ENCODE results near the gene PPARG. TPM values are rescaled to one million over a fixed set of nuclear protein-coding genes. Genes with fewer than 3 reads are reported as not detected.
"Not testable (repeated sequence)": the region's sequence is repeated elsewhere in the genome, so short reads cannot be mapped to it uniquely, and the experiment has no call there.

The PPARG gene
- total RNA-seq, 2 donors from 2014 or later, result 7.0 to 12.9 TPM

DNA sequence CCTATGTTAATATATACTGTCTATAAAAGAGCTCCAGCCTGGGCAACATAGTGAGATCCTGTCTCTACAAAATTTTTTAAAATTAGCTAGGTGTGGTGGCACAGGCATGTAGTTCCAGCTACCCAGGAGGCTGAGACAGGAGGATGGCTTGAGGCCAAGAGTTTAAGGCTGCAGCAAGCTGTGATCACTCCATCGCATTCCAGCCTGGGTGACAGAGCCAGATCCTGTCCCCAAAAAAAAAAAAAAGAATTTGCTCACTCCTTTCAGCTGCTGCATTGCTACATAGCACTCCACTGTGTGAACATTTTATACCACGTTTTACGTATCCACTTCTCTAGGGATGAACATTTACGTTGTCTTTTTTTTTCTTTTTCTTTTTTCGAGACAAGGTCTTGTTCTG is 189.5 kb downstream of the PPARG start:
- no peaks in the 10 kb centered on the region for H3K27me3 ChIP-seq (replicated peaks; ENCODE audit: insufficient read depth)
- H3K4me1 ChIP-seq (replicated peaks), result no peaks in the 10 kb centered on the region
- no peak overlapping the region for H3K4me3 ChIP-seq
- no peaks in the 10 kb centered on the region for H3K36me3 ChIP-seq
- 74% methylated on average over 5 of the region's 5 CpGs for WGBS
- no peak for DNase-seq (ENCODE audit: low spot score)
- H3K27ac ChIP-seq, result no peak overlapping the region
- no peaks in the 10 kb centered on the region for H3K9me3 ChIP-seq
- TF ChIP-seq POLR2AphosphoS5 (IDR thresholded peaks at IDR 0.05) (no peak), POLR2A (IDR thresholded peaks at IDR 0.05) (no peak)
- TF ChIP-seq, protein P1, sequence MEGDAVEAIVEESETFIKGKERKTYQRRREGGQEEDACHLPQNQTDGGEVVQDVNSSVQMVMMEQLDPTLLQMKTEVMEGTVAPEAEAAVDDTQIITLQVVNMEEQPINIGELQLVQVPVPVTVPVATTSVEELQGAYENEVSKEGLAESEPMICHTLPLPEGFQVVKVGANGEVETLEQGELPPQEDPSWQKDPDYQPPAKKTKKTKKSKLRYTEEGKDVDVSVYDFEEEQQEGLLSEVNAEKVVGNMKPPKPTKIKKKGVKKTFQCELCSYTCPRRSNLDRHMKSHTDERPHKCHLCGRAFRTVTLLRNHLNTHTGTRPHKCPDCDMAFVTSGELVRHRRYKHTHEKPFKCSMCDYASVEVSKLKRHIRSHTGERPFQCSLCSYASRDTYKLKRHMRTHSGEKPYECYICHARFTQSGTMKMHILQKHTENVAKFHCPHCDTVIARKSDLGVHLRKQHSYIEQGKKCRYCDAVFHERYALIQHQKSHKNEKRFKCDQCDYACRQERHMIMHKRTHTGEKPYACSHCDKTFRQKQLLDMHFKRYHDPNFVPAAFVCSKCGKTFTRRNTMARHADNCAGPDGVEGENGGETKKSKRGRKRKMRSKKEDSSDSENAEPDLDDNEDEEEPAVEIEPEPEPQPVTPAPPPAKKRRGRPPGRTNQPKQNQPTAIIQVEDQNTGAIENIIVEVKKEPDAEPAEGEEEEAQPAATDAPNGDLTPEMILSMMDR (IDR thresholded peaks at IDR 0.05), result no peak
- intact Hi-C loops (cut with DNase I), result loop anchor here (2.0 kb wide), 1 partner anchor 342 kb away; no protein-coding TSS in a partner anchor

DNA sequence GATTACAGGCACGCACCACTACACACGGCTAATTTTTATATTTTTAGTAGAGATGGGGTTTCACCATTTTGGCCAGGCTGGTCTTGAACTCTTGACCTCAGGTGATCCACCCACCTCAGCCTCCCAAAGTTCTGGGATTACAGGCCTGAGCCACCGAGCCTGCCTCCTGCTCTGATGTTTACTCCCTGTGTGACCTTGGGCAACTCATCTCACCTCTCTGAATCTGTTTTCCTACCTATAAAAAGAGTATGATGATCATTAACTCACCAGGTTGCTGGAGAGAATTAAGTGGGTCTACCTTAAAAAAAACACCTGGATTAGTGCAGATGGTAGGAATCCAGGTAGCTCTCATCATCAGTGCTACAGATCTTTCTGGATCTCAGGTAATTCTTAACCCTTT is 190.3 kb downstream of the PPARG start:
- not testable (repeated sequence) for H3K36me3 ChIP-seq; H3K4me3 ChIP-seq; H3K9me3 ChIP-seq; H3K27me3 ChIP-seq (replicated peaks; ENCODE audit: insufficient read depth); H3K27ac ChIP-seq; DNase-seq (ENCODE audit: low spot score); H3K4me1 ChIP-seq (replicated peaks)
- intact Hi-C loops (cut with DNase I), result loop anchor here (2.0 kb wide), 1 partner anchor 342 kb away; no protein-coding TSS in a partner anchor
- WGBS, result 88% methylated on average over 3 of the region's 3 CpGs

DNA sequence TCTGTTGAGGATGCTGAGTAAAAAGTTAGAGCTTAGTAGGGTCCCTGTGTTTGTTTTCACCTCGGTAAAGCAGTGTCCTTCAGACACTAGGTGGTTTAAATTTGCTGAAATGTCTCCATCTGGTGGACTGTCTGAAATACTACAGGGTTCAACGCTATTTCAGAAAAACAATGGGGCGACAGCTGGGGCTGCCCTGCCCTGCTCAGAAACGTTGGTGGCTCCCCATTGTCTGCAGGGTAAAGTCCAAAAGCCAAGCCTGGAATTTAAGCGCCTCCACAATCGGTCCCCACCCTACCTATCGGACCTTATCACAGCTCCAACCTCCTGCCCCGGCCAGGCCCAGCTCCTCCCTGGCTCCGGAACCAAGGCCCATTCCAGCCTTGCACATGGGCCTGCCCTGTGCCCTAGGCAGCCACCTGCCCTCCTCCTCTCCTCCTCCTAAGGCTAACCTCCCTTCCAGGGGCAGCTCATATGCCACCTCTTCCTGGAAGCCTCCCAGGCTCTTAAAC is 191.1 kb downstream of the PPARG start:
- Histone ChIP-seq H3K4me1 (replicated peaks) (no peaks in the 10 kb centered on the region), H3K9me3 (no peaks in the 10 kb centered on the region), H3K27ac (no peak overlapping the region), H3K36me3 (no peaks in the 10 kb centered on the region), H3K27me3 (replicated peaks; ENCODE audit: insufficient read depth) (no peaks in the 10 kb centered on the region), H3K4me3 (no peak overlapping the region)
- TF ChIP-seq POLR2AphosphoS5 (IDR thresholded peaks at IDR 0.05) (peak; percentile 17), POLR2A (IDR thresholded peaks at IDR 0.05) (no peak)
- TF ChIP-seq, protein P1 (IDR thresholded peaks at IDR 0.05), result peak; percentile 55 to 87 (median 82)
- intact Hi-C loops (cut with DNase I), result loop anchor here (2.0 kb wide), 1 partner anchor 343 kb away; no protein-coding TSS in a partner anchor
- DNase-seq (ENCODE audit: low spot score), result no peak
- 21% methylated on average over 9 of the region's 9 CpGs for WGBS

DNA sequence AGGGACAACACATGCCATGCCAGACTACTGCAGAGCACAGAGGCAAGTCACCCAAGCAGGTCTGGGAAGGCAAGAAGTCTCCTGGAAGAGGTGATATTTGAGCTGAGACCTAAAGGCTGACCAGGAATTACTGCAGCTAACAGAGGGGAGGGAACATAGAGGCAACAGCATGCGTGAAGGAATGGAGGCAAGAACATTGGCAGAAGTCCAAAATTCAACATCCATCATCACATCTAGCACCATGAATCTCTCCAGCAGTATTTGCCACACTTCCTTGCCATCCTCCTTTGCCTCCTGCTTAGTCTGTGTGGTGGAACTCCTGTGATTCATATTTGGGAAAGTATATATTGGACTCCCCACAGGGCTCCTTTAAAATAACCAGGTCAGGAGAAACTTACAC is 194.5 kb downstream of the PPARG start:
- Histone ChIP-seq H3K4me1 (replicated peaks) (no peaks in the 10 kb centered on the region), H3K27ac (peak overlapping the region in 1 of 2 donors; percentile 59), H3K27me3 (replicated peaks; ENCODE audit: insufficient read depth) (no peaks in the 10 kb centered on the region), H3K9me3 (no peaks in the 10 kb centered on the region), H3K36me3 (no peaks in the 10 kb centered on the region), H3K4me3 (peak overlapping the region; percentile 55 to 75)
- 11% methylated on average over 1 of the region's 1 CpG for WGBS
- intact Hi-C loops (cut with DNase I), result no loop called here
- no peak for DNase-seq (ENCODE audit: low spot score)
- TF ChIP-seq POLR2AphosphoS5 (IDR thresholded peaks at IDR 0.05) (no peak), POLR2A (IDR thresholded peaks at IDR 0.05) (no peak)
- TF ChIP-seq, protein P1 (IDR thresholded peaks at IDR 0.05), result no peak

DNA sequence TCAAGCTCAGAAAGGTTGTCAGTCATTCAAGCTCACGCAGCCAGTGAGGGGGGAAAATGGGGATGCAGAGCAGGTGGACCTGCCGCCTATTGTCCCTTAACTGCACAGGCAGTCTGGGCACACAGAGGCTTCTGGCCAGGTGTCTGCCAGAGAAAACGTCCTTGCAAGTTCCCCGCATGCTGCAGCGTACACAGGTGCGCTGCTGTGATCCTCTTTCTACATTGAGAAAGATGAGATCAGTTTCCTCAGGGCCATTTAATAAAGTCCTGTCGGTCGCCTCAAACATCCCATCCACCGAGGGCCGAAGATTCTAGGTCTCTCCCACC is 195.0 kb downstream of the PPARG start:
- TF ChIP-seq, protein P1 (IDR thresholded peaks at IDR 0.05), result no peak
- no peak for TF ChIP-seq POLR2A (IDR thresholded peaks at IDR 0.05)
- no peak for TF ChIP-seq POLR2AphosphoS5 (IDR thresholded peaks at IDR 0.05)
- Histone ChIP-seq H3K36me3 (no peaks in the 10 kb centered on the region), H3K4me3 (peak overlapping the region; percentile 55 to 75), H3K27me3 (replicated peaks; ENCODE audit: insufficient read depth) (no peaks in the 10 kb centered on the region), H3K4me1 (replicated peaks) (no peaks in the 10 kb centered on the region), H3K9me3 (no peaks in the 10 kb centered on the region), H3K27ac (peak overlapping the region in 1 of 2 donors; percentile 59)
- DNase-seq (ENCODE audit: low spot score), result peak; percentile 8
- 2% methylated on average over 10 of the region's 10 CpGs for WGBS
- intact Hi-C loops (cut with DNase I), result loop anchor here (2.0 kb wide), 1 partner anchor 237 kb away; no protein-coding TSS in a partner anchor

Small RNA genes lying within 50 kb of the gene (small RNA-seq; reads per million reads assigned to genes)
- 0 reads per million in 2 donors for gene AC091492.1

Other genes with a start within 250 kb of the PPARG start
- gene TIMP4, start 130.2 kb upstream of the PPARG start, total RNA-seq, result 1 to 10 TPM; 5.6 to 9.7 TPM
- 10 to 100 TPM; 13.8 to 14.9 TPM for gene TSEN2, start 195.4 kb downstream of the PPARG start, total RNA-seq